Activated naive CD8-positive, alpha-beta T cell (primary cell): Measurements from ENCODE around the gene LIF.
"Not testable (repeated sequence)": the region's sequence is repeated elsewhere in the genome, so short reads cannot be mapped to it uniquely, and the experiment has no call there.

Source experiments
- H3K27ac Mint-ChIP-seq: one replicate; pipeline ENCODE4 v1.8.0; 2021; ENCODE audit warnings: mixed read lengths
- H3K27me3 Mint-ChIP-seq: one replicate; pipeline ENCODE4 v1.8.0; 2021; ENCODE audit warnings: mixed read lengths
- H3K36me3 Mint-ChIP-seq: one replicate; pipeline ENCODE4 v1.8.0; 2021; ENCODE audit warnings: mixed read lengths
- H3K4me1 Mint-ChIP-seq: one replicate; pipeline ENCODE4 v1.8.0; 2021; ENCODE audit warnings: low read depth, mixed read lengths
- H3K4me3 Mint-ChIP-seq: one replicate; pipeline ENCODE4 v1.8.0; 2021; ENCODE audit warnings: mild to moderate bottlenecking, mixed read lengths
- H3K9me3 Mint-ChIP-seq: one replicate; pipeline ENCODE4 v1.8.0; 2021; ENCODE audit warnings: low read depth, mixed read lengths

Gene LIF

DNA sequence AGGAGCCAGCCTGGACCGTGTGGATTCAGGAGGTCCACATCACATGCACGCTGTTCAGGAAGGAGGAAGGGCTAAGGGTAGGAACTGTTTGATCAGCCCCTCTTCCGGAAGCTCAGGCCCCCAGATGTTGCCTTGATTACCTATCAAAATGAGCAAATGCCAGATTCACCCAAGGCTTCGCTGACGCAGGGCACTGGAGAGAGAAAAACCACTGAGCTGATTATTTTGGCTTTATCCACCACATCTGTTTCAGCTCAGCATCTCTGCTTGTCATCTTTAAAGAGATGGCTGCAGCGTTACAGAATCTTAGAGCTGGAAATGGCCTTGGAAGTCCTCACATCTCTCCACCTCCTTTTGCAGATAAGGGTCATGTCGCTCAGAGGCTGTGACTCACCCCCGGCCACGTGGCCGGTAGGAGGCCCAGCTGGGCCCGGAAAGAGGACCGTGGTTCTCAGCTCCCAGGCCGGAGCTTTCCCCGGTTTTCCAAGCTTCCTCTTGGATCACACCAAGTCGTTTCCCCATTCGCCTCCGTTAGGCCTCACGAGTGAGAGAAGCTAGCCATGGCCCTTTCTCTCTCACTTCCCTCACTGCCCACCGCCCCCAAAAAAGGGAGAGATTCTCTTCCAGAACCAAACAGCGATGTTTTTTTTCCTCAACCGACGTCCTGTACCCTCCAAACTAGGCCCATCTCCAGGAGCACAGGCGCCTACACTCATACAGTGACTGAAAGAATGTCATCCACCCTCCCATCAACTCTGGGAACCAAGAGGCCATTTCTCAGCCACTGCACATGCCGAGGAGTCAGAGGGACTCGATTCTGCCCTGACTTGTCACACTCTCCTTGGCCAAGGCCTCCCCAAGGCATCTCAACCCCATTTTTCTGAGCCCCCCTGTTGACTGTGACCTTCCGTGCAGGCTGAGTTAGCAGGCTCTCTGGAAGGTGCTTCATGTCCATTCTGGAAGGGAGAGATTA, 37.6 kb downstream of the LIF start:
- Mint-ChIP-seq H3K27ac (no peak overlapping the region), H3K4me1 (peaks cover 8% of the 10 kb centered on the region), H3K27me3 (no peaks in the 10 kb centered on the region), H3K36me3 (no peaks in the 10 kb centered on the region), H3K4me3 (no peak overlapping the region), H3K9me3 (no peaks in the 10 kb centered on the region)

DNA sequence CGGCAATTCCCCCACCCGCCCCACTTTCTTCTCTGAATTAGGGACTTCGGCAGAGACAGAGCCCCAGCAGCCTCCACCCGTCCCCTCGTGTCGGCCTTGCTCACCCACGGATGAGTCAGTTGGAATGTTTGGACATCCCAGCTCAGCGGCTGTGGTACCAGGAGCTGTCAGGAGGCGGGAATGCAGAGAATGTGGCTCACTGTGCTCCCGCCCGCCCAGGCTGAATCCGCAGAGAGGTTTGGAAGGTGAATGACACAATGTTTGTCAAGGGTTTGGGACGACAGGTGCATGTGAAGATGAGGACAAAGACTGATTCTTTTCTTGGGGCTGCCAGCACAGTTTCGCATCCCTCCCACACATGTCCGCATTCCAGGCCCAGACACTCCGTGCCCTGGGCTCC, 39.6 kb downstream of the LIF start:
- Mint-ChIP-seq H3K4me1 (no peaks in the 10 kb centered on the region), H3K4me3 (no peak overlapping the region), H3K27me3 (no peaks in the 10 kb centered on the region), H3K9me3 (no peaks in the 10 kb centered on the region), H3K36me3 (no peaks in the 10 kb centered on the region), H3K27ac (no peak overlapping the region)

DNA sequence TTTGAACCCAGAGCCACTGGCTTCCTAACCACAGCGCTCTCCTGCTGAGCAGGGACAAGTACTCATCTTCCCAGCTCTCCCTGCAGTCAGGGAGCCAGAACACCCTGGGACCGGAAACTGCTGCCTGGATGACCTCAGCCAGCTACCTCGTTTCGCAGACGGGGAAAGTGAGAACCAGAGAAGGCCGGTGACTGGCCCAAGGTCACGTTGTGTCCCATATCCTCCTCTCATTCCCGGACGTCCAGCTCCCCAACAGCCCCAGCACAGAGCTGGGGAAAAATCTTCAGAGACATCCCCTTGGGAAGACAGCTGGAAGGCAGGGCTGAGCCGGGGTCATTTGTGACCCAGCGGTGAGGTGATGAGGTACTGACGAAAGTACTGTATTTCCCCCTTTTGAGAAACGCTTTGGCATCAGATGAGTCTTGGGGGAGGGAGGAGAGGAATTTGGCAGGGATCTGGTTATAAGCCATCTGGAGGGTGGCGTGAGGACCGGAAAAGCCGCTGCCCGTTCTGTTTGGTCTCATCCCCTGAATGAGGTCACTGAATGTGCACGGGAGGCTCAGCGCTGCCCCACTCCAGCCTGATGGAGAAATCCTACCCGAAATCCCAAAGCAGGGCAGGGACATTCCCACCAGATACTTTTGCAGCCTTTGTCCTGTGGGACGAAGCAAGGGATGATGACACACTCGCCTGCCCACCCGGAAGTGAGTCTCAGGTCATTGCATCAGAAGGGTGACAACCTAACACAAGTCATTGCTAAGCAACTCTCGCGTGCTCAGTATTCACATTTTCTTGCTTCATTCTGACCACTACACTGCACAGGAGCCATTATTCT, 41.1 kb downstream of the LIF start:
- Mint-ChIP-seq H3K27ac (no peak overlapping the region), H3K4me3 (no peak overlapping the region), H3K4me1 (no peaks in the 10 kb centered on the region), H3K27me3 (no peaks in the 10 kb centered on the region), H3K36me3 (no peaks in the 10 kb centered on the region), H3K9me3 (no peaks in the 10 kb centered on the region)

DNA sequence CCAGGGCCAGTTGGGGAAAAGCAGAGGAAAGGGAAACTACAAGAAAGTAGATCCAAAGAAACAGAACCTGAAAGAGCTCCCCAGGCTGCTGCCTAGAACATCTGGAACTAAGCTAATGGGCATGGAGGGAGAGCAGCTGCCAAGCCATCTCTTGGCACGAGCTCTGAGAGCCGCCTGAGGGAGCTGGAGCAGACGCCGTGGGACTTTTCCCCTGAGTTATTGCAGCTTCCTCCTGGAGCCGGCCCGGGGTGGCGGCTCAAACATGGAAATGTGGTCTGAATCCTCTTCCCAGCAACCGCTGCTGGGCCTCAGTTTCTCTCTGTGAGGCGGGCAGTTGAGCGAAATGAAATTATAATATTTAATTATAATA, 41.8 kb downstream of the LIF start:
- Mint-ChIP-seq H3K27me3 (no peaks in the 10 kb centered on the region), H3K9me3 (no peaks in the 10 kb centered on the region), H3K4me1 (no peaks in the 10 kb centered on the region), H3K27ac (no peak overlapping the region), H3K4me3 (no peak overlapping the region), H3K36me3 (no peaks in the 10 kb centered on the region)

DNA sequence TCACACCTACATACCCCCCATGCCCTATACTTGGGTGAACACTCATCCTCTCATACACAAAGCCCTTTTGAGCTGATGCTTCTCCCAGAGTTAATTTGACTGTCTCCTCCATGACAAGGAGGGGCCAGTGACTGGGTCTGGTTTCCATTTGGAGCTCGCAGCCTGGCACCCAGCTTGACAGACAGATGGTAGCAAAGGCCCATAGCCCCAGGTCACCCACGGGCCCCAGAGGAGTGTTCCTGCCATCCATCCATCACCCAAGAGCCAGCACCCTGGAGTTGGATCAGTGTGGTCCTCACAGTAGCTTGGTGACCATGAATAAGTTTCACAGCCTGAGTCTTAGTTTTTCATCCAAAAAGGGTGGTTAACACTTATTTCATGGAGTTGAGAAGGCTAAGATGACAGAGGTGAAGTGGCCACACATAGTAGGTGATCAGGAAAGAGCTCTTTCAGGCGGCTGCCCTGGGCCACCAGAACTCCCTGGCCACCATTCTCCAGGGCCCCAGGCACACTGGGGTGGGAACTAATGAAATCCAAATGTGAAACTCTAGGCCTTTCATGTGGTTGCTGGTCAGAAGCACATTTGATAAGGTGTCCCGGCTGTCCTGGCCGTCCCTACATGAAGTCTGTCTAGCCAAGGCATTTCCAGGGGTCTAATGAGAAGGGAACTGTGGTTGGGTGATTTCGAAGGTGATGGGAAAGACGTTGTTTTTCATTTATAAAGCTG, 42.4 kb downstream of the LIF start:
- Mint-ChIP-seq H3K27me3 (no peaks in the 10 kb centered on the region), H3K27ac (no peak overlapping the region), H3K4me3 (no peak overlapping the region), H3K36me3 (no peaks in the 10 kb centered on the region), H3K9me3 (no peaks in the 10 kb centered on the region), H3K4me1 (no peaks in the 10 kb centered on the region)

DNA sequence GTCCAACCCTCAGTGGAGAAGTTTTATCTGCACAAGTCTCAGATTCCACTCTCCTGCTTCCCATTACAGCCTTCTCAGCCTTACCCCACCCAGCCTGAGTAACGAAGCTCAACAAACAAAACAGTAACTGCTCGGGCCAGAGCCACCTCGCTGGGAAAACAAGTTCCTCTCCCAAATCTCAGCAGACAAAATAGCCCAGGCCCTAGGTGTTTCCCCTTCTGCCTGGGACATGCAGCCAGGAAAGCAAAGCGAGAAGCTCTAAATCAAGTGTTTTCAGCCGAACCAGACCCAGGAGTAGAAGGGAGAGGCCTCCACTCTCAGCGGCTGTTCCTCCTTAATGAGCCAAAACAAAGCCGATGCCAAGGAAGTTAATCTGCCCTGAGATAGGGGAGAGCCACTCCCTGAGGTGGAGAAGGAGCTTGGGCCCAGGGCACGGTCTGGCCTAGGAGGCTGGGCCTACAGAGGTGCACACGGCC, 44.0 kb downstream of the LIF start:
- Mint-ChIP-seq H3K36me3 (no peaks in the 10 kb centered on the region), H3K9me3 (no peaks in the 10 kb centered on the region), H3K4me3 (no peak overlapping the region), H3K4me1 (no peaks in the 10 kb centered on the region), H3K27ac (no peak overlapping the region), H3K27me3 (no peaks in the 10 kb centered on the region)

GRCh38 chr22:30201945-30202344, 44.6 kb downstream of the LIF start:
- Mint-ChIP-seq H3K9me3 (no peaks in the 10 kb centered on the region), H3K27me3 (no peaks in the 10 kb centered on the region), H3K27ac (no peak overlapping the region), H3K36me3 (no peaks in the 10 kb centered on the region), H3K4me3 (no peak overlapping the region), H3K4me1 (peaks cover 6% of the 10 kb centered on the region)

- H3K4me1 Mint-ChIP-seq = peaks cover 16% of the 10 kb centered on the region
- not testable (repeated sequence) for H3K27me3 Mint-ChIP-seq, H3K9me3 Mint-ChIP-seq, H3K27ac Mint-ChIP-seq, H3K4me3 Mint-ChIP-seq, H3K36me3 Mint-ChIP-seq
These were observed 45.7 kb downstream of the LIF start for GRCh38 chr22:30200905-30201304.

DNA sequence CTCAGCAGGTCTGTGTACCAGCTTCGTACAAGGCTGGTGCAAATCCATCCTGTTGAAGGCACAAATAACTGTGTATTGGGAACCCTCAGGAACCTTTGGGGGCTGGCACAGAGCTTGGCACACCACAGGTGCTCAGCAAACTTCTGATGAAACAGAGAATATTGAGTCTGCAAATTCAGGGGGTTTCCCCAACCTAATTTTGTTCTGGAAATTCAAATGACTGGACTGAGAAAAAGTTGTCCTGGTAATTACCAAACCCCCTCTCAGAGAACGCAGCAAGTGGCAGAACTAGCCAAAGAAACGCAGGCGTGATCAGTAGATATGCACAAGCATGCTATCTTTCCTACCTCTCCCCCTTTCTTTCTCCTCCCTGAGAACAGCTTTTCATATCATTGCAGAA, 47.6 kb downstream of the LIF start:
- no peaks in the 10 kb centered on the region for H3K9me3 Mint-ChIP-seq
- H3K4me3 Mint-ChIP-seq = no peak overlapping the region
- no peaks in the 10 kb centered on the region for H3K36me3 Mint-ChIP-seq
- peaks cover 29% of the 10 kb centered on the region for H3K4me1 Mint-ChIP-seq
- no peak overlapping the region for H3K27ac Mint-ChIP-seq
- H3K27me3 Mint-ChIP-seq = no peaks in the 10 kb centered on the region

- Mint-ChIP-seq H3K9me3 (no peaks in the 10 kb centered on the region), H3K36me3 (no peaks in the 10 kb centered on the region), H3K4me3 (no peak overlapping the region), H3K27me3 (no peaks in the 10 kb centered on the region), H3K4me1 (peaks cover 29% of the 10 kb centered on the region), H3K27ac (no peak overlapping the region)
These were observed 48.3 kb downstream of the LIF start for GRCh38 chr22:30198152-30198825.

DNA sequence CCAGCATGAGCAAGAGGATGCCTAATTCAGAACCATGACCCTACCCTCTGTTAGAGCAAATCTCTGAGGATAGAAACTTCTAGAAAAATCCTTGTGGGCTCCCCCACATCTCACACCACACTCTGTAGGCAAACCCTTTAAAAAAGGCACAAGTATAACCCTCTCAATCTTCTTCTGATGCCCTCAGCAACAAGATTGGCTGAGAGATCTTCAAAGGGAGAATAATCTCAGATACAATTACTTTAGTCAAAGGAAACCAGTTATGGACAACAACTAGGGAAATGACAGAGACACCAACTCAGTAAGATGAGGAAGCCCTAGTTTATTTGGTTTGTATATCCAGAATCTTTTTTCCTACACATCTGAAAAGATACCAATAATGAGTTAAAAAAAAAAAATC, 49.2 kb downstream of the LIF start:
- H3K4me3 Mint-ChIP-seq = no peak overlapping the region
- H3K27me3 Mint-ChIP-seq = no peaks in the 10 kb centered on the region
- peak overlapping the region; percentile 81 for H3K27ac Mint-ChIP-seq
- H3K9me3 Mint-ChIP-seq = no peaks in the 10 kb centered on the region
- no peaks in the 10 kb centered on the region for H3K36me3 Mint-ChIP-seq
- peaks cover 34% of the 10 kb centered on the region for H3K4me1 Mint-ChIP-seq

DNA sequence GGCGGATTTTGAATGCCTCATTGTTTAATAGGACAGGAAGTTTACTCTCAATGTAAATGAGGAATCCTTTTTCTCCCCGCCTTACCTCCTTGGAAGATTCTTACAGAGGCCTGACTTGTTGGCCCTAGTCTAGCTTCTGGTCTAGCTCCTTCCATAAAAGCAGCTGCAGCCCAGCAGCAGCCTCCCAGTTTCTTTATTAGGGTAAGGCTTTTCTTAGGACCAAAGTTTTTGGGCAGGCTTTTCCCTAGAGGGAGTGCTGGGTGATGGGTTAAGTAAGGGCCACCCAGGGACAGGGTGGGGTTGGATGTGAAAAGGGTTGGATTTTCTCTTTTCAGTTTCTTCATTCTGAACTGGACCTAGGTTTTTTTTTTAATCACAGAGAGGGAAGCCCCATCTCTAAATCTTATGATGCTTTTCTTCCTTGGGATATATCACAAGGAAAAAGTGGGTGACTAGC, 49.7 kb downstream of the LIF start:
- H3K4me3 Mint-ChIP-seq = peak overlapping the region; percentile 17
- peak overlapping the region; percentile 81 for H3K27ac Mint-ChIP-seq
- no peaks in the 10 kb centered on the region for H3K36me3 Mint-ChIP-seq
- no peaks in the 10 kb centered on the region for H3K27me3 Mint-ChIP-seq
- peaks cover 39% of the 10 kb centered on the region for H3K4me1 Mint-ChIP-seq
- H3K9me3 Mint-ChIP-seq = no peaks in the 10 kb centered on the region

GRCh38 chr22:30196141-30196879, 50.2 kb downstream of the LIF start:
- peak overlapping the region; percentile 17 for H3K4me3 Mint-ChIP-seq
- H3K27ac Mint-ChIP-seq = peak overlapping the region; percentile 81
- H3K36me3 Mint-ChIP-seq = no peaks in the 10 kb centered on the region
- no peaks in the 10 kb centered on the region for H3K27me3 Mint-ChIP-seq
- peaks cover 42% of the 10 kb centered on the region for H3K4me1 Mint-ChIP-seq
- no peaks in the 10 kb centered on the region for H3K9me3 Mint-ChIP-seq
